ENCODE measurements around the gene FAM131B.

- TF ChIP-seq CTCF (IDR thresholded peaks at IDR 0.05; ENCODE audit: insufficient read depth, low read length) (no peak), POLR2AphosphoS5 (IDR thresholded peaks at IDR 0.05; ENCODE audit: low read depth) (no peak)
Observed at GRCh38 chr7:143351574-143351973, 10.9 kb downstream of the FAM131B start.
